ENCODE measurements around the gene INPP5D. TPM values are rescaled to one million over a fixed set of nuclear protein-coding genes. Genes with fewer than 3 reads are reported as not detected.
"Not testable (repeated sequence)": the region's sequence is repeated elsewhere in the genome, so short reads cannot be mapped to it uniquely, and the experiment has no call there.

Gene INPP5D
- total RNA-seq, 2 experiments from 2014 or later = 52.4 to 54.9 TPM

- CTCF ChIA-PET = interaction anchor here (1.2 kb wide), 1 partner anchor 51 kb away, joined by 3 read pairs; the partner anchor contains the start of gene ATG16L1
- H3K4me3 Mint-ChIP-seq; DNase-seq; intact Hi-C loops (cut with micrococcal nuclease); H3K27me3 Mint-ChIP-seq; H3K27ac Mint-ChIP-seq; H3K9me3 Mint-ChIP-seq; H3K4me1 Mint-ChIP-seq (ENCODE audit: low read depth); POLR2A ChIA-PET: not testable (repeated sequence)
- H3K36me3 Mint-ChIP-seq = peaks cover 60% of the 10 kb centered on the region
Measured at GRCh38 chr2:233200790-233201189, 140.6 kb downstream of the INPP5D start.

- no peak overlapping the region for H3K27ac Mint-ChIP-seq
- CTCF ChIA-PET = interaction anchor here (1.1 to 1.2 kb wide), 2 partner anchors 16 to 50 kb away, joined by 3 read pairs; partner anchors contain the start of gene ATG16L1
Measured at GRCh38 chr2:233201258-233202013, 141.3 kb downstream of the INPP5D start.

GRCh38 chr2:233202531-233202944 lies 142.4 kb downstream of the INPP5D start:
- peak overlapping the region; percentile 33 for H3K27ac Mint-ChIP-seq
- peaks cover 51% of the 10 kb centered on the region for H3K36me3 Mint-ChIP-seq
- intact Hi-C loops (cut with micrococcal nuclease) = no loop called here
- no peak overlapping the region for H3K4me3 Mint-ChIP-seq
- no peak for DNase-seq
- H3K4me1 Mint-ChIP-seq (ENCODE audit: low read depth) = peaks cover under 1% of the 10 kb centered on the region
- H3K27me3 Mint-ChIP-seq = no peaks in the 10 kb centered on the region
- H3K9me3 Mint-ChIP-seq = no peaks in the 10 kb centered on the region
- POLR2A ChIA-PET = no interaction called here
- CTCF ChIA-PET = interaction anchor here (1.1 kb wide), 1 partner anchor 17 kb away, joined by 3 read pairs; no protein-coding TSS in a partner anchor

More at GRCh38 chr2:233201258-233202013, 141.3 kb downstream of the INPP5D start:
- intact Hi-C loops (cut with micrococcal nuclease) = no loop called here
- Mint-ChIP-seq H3K4me3 (no peak overlapping the region), H3K9me3 (no peaks in the 10 kb centered on the region), H3K27me3 (no peaks in the 10 kb centered on the region), H3K4me1 (ENCODE audit: low read depth) (no peaks in the 10 kb centered on the region), H3K36me3 (peaks cover 60% of the 10 kb centered on the region)
- POLR2A ChIA-PET = no interaction called here
- no peak for DNase-seq

DNA sequence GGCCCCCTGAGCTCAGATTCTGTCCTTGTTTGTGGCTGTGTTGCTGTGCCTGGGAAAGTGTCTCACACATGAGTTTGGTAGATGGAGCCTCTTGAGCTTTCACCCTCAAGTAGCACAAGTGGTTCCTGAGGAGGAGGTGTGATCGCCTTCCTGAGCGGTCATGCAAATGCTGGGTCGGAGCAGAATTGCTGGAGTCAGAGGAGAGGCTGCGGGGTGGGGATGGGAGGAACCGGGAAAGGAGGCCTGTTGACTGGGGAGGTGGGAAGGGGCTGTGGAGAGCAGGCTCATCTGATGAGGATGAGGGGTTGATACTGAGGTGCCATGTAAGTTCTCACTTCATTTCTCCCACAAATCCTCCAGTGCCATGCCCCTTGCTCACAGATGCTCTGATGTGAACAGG lies 142.9 kb downstream of the INPP5D start:
- intact Hi-C loops (cut with micrococcal nuclease) = no loop called here
- POLR2A ChIA-PET = no interaction called here
- H3K27ac Mint-ChIP-seq = no peak overlapping the region
- H3K27me3 Mint-ChIP-seq = no peaks in the 10 kb centered on the region
- no peaks in the 10 kb centered on the region for H3K9me3 Mint-ChIP-seq
- no peak overlapping the region for H3K4me3 Mint-ChIP-seq
- peaks cover 47% of the 10 kb centered on the region for H3K36me3 Mint-ChIP-seq
- no peak for DNase-seq
- CTCF ChIA-PET = no interaction called here
- H3K4me1 Mint-ChIP-seq (ENCODE audit: low read depth) = peaks cover 3% of the 10 kb centered on the region

GRCh38 chr2:233204286-233204936 lies 144.3 kb downstream of the INPP5D start:
- POLR2A ChIA-PET = no interaction called here

GRCh38 chr2:233208382-233209116 lies 148.4 kb downstream of the INPP5D start:
- H3K4me3 Mint-ChIP-seq = no peak overlapping the region
- no peak overlapping the region for H3K27ac Mint-ChIP-seq
- intact Hi-C loops (cut with micrococcal nuclease) = no loop called here
- no peaks in the 10 kb centered on the region for H3K9me3 Mint-ChIP-seq
- no peak for DNase-seq
- peaks cover 10% of the 10 kb centered on the region for H3K36me3 Mint-ChIP-seq
- POLR2A ChIA-PET = no interaction called here
- peaks cover 12% of the 10 kb centered on the region for H3K4me1 Mint-ChIP-seq (ENCODE audit: low read depth)
- CTCF ChIA-PET = interaction anchor here (1.1 kb wide), 1 partner anchor 42 kb away, joined by 3 read pairs; no protein-coding TSS in a partner anchor
- H3K27me3 Mint-ChIP-seq = no peaks in the 10 kb centered on the region

More at GRCh38 chr2:233204286-233204936, 144.3 kb downstream of the INPP5D start:
- no peak overlapping the region for H3K27ac Mint-ChIP-seq
- CTCF ChIA-PET = no interaction called here
- H3K27me3 Mint-ChIP-seq = no peaks in the 10 kb centered on the region
- no peaks in the 10 kb centered on the region for H3K9me3 Mint-ChIP-seq
- intact Hi-C loops (cut with micrococcal nuclease) = no loop called here
- peaks cover 43% of the 10 kb centered on the region for H3K36me3 Mint-ChIP-seq
- no peak for DNase-seq
- peaks cover 7% of the 10 kb centered on the region for H3K4me1 Mint-ChIP-seq (ENCODE audit: low read depth)
- H3K4me3 Mint-ChIP-seq = no peak overlapping the region

- Mint-ChIP-seq H3K4me1 (ENCODE audit: low read depth) (peaks cover 12% of the 10 kb centered on the region), H3K36me3 (peaks cover 4% of the 10 kb centered on the region), H3K9me3 (no peaks in the 10 kb centered on the region), H3K27ac (peak overlapping the region; percentile 10), H3K27me3 (no peaks in the 10 kb centered on the region), H3K4me3 (no peak overlapping the region)
- CTCF ChIA-PET = interaction anchor here (0.9 to 1.1 kb wide), 2 partner anchors 22 to 41 kb away, joined by 3 read pairs; no protein-coding TSS in a partner anchor
- POLR2A ChIA-PET = no interaction called here
- intact Hi-C loops (cut with micrococcal nuclease) = no loop called here
- no peak for DNase-seq
Measured at GRCh38 chr2:233209117-233209532, 149.0 kb downstream of the INPP5D start.

GRCh38 chr2:233209533-233210171 lies 149.5 kb downstream of the INPP5D start:
- Mint-ChIP-seq H3K27ac (no peak overlapping the region), H3K27me3 (no peaks in the 10 kb centered on the region), H3K4me1 (ENCODE audit: low read depth) (peaks cover 12% of the 10 kb centered on the region), H3K36me3 (peaks cover 2% of the 10 kb centered on the region), H3K4me3 (no peak overlapping the region), H3K9me3 (no peaks in the 10 kb centered on the region)
- DNase-seq = no peak
- intact Hi-C loops (cut with micrococcal nuclease) = no loop called here
- ChIA-PET POLR2A (no interaction called here), CTCF (interaction anchor here (0.9 to 1.1 kb wide), 2 partner anchors 21 to 41 kb away, joined by 3 read pairs; no protein-coding TSS in a partner anchor)

GRCh38 chr2:233210281-233210680 lies 150.1 kb downstream of the INPP5D start:
- Mint-ChIP-seq H3K9me3 (no peaks in the 10 kb centered on the region), H3K27me3 (no peaks in the 10 kb centered on the region), H3K4me1 (ENCODE audit: low read depth) (peaks cover 12% of the 10 kb centered on the region), H3K4me3 (no peak overlapping the region), H3K27ac (no peak overlapping the region), H3K36me3 (no peaks in the 10 kb centered on the region)
- intact Hi-C loops (cut with micrococcal nuclease) = no loop called here
- POLR2A ChIA-PET = no interaction called here
- no peak for DNase-seq
- CTCF ChIA-PET = no interaction called here

GRCh38 chr2:233210843-233211547 lies 150.9 kb downstream of the INPP5D start:
- Mint-ChIP-seq H3K4me1 (ENCODE audit: low read depth) (peaks cover 12% of the 10 kb centered on the region), H3K9me3 (no peaks in the 10 kb centered on the region), H3K27me3 (no peaks in the 10 kb centered on the region), H3K36me3 (no peaks in the 10 kb centered on the region), H3K4me3 (no peak overlapping the region), H3K27ac (no peak overlapping the region)
- ChIA-PET POLR2A (no interaction called here), CTCF (no interaction called here)
- intact Hi-C loops (cut with micrococcal nuclease) = no loop called here
- no peak for DNase-seq

DNA sequence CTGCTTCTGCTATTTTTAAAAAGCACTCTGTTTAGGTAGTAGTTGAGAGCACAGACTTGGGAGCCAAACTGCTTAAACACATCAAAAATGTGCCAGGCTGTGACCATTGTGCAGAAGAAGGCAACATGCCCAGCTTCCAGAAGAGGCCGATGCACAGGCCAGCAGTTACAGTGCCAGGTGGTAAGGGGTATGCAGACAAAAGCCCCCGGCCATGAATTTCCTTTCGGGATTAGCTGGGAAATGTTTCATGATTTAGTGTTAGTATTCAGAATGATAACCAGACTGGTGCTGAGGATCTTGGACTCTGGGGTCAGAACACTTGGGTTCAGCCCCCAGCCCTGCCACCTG lies 151.4 kb downstream of the INPP5D start:
- CTCF ChIA-PET = no interaction called here
- POLR2A ChIA-PET = no interaction called here
- Mint-ChIP-seq H3K4me3 (no peak overlapping the region), H3K36me3 (no peaks in the 10 kb centered on the region), H3K27me3 (no peaks in the 10 kb centered on the region), H3K4me1 (ENCODE audit: low read depth) (peaks cover 12% of the 10 kb centered on the region), H3K9me3 (no peaks in the 10 kb centered on the region), H3K27ac (no peak overlapping the region)
- DNase-seq = no peak
- intact Hi-C loops (cut with micrococcal nuclease) = no loop called here

All from activated CD4-positive, alpha-beta memory T cell treated with anti-CD3 and anti-CD28 coated beads for 36 hours (primary cell).